T-helper 2 cell treated with Interferon-gamma antibody and Interleukin-4, amounts not matched to agents 5 μg/mL and 100 μg/mL, for 36 hours (primary cell): Measurements from ENCODE around the gene HADH.
"Not testable (repeated sequence)": the region's sequence is repeated elsewhere in the genome, so short reads cannot be mapped to it uniquely, and the experiment has no call there.

ENCODE experiments used
- DNase-seq: peaks from one replicate; pipeline ENCODE4 v3.0.0; 2021; ENCODE audit warnings: low spot score
- H3K27ac Mint-ChIP-seq: one replicate; pipeline ENCODE4 v1.8.0; 2021; ENCODE audit warnings: mild to moderate bottlenecking, mixed read lengths
- H3K27me3 Mint-ChIP-seq: one replicate; pipeline ENCODE4 v1.8.0; 2021; ENCODE audit warnings: low read depth, mixed read lengths
- H3K36me3 Mint-ChIP-seq: one replicate; pipeline ENCODE4 v1.8.0; 2021; ENCODE audit warnings: low read depth, mixed read lengths
- H3K4me1 Mint-ChIP-seq: one replicate; pipeline ENCODE4 v1.8.0; 2021; ENCODE audit warnings: low read depth, mixed read lengths
- H3K4me3 Mint-ChIP-seq: one replicate; pipeline ENCODE4 v1.8.0; 2022; ENCODE audit warnings: mild to moderate bottlenecking, moderate library complexity, mixed read lengths
- H3K9me3 Mint-ChIP-seq: one replicate; pipeline ENCODE4 v1.8.0; 2021; ENCODE audit warnings: mixed read lengths

HADH gene

DNA sequence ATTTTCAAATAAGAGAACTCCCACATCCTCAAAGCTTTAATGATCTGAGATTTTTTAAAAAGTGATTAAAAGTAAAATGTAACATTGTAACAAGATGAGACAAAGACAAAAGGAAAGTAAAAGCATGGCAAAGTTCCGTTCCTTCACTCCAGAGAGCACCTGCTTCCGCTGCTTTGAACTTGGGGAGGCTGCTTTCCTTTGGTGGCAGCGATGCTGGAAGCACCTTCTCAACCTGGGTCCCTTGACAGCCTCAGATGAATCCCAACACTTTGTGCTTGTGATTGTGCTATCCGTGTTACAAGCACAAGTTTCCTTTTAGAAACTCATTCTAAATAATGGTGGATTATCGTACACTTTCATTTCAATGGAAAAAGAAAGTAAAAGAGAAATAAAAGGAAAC lies 59.7 kb downstream of the HADH start:
- DNase-seq = no peak
- Mint-ChIP-seq H3K4me1 (peaks cover 44% of the 10 kb centered on the region), H3K9me3 (no peaks in the 10 kb centered on the region), H3K4me3 (peak overlapping the region; percentile 93), H3K27ac (peak overlapping the region; percentile 98), H3K27me3 (no peaks in the 10 kb centered on the region), H3K36me3 (peaks cover 58% of the 10 kb centered on the region)

DNA sequence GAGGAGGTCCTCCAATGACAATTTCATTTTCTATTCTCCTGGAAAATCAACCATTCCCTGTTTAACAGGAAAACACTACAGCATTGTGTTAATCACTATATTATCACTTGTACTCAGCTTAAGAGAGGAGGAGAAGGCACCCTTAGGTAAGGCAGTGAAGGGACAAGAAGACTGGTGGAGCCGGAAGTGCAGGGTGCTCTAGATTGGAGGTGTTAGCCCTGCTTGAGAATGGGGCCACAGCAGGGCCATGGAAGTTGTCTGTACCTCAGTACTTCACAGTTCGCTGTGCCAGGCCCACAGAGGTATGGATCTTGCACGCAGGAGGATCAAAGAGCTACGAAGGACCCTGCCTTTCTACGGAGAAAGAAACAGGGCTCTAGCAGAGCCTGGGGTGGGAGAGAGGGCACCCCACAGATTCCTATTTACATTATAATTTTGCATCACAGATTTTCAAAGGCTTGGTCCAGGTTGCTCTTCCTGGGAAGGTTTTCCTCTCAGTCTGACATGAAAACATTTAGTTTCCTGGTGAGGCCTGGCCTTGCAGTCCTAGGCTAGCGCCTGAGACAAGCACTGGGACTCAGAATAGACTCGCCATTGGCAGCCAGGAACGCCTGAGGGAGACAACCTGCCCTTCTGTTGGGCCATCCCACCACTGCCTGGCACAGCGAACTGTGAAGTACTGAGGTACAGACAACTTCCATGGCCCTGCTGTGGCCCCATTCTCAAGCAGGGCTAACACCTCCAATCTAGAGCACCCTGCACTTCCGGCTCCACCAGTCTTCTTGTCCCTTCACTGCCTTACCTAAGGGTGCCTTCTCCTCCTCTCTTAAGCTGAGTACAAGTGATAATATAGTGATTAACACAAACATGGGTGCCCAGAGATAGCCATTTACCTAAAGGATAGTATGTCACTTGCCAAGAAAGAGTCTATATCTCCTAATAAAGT lies 60.8 kb downstream of the HADH start:
- H3K27ac Mint-ChIP-seq = peak overlapping the region; percentile 98
- peaks cover 63% of the 10 kb centered on the region for H3K36me3 Mint-ChIP-seq

DNA sequence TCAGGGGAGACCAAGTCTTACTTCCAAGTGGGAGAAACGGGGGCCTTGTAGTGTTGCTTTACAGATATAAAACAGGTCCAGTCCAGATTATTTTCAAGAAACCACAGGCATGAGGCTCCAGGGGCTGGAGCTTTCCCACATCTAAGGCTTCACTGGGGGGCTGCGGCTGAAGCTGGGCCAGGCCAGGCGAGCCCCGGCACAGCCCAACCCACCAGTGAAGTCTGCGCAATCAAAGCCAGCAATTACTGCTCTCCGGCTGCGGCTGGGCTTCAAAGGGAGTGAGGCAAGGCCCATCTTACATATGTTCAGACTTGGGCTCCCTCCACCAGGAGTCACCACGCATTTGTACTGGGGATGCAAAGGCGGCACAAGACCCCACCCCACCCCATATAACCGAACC lies 61.7 kb downstream of the HADH start:
- Mint-ChIP-seq H3K4me3 (no peak overlapping the region), H3K4me1 (peaks cover 44% of the 10 kb centered on the region), H3K36me3 (peaks cover 60% of the 10 kb centered on the region), H3K9me3 (no peaks in the 10 kb centered on the region), H3K27me3 (no peaks in the 10 kb centered on the region), H3K27ac (peak overlapping the region; percentile 98)
- no peak for DNase-seq

More for the DNA sequence above, 60.8 kb downstream of the HADH start:
- H3K4me3 Mint-ChIP-seq = peak overlapping the region; percentile 93
- not testable (repeated sequence) for H3K9me3 Mint-ChIP-seq, H3K27me3 Mint-ChIP-seq, DNase-seq
- peaks cover 42% of the 10 kb centered on the region for H3K4me1 Mint-ChIP-seq

DNA sequence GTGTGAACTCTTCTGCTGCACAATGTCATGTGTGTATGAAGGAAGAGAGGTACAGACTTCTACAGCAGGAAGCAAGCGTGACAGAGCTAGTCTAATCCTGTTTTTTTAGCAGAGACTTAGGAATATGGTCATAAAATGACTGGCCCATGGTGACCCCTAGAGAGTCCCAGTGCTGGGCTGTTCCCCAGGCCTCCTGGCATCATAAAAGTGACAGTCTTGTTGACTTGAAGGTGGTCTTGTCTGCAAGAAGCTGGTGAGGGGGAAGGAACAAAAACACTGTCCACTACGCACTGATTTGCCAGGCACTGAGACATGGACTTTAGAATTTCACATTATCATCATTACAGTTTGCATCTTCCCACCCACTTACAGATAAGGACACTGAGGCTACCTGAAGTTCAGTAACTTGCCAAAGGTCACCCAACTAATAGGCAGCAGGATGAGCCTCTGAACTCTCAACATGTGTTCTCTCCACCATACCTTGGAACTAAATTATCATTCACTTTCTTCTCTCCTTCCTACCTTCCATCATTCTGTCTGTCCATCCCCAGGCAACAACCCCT lies 63.0 kb downstream of the HADH start:
- H3K36me3 Mint-ChIP-seq = peaks cover 58% of the 10 kb centered on the region
- no peak for DNase-seq
- H3K9me3 Mint-ChIP-seq = no peaks in the 10 kb centered on the region
- H3K4me3 Mint-ChIP-seq = no peak overlapping the region
- peak overlapping the region; percentile 19 for H3K27ac Mint-ChIP-seq
- peaks cover 48% of the 10 kb centered on the region for H3K4me1 Mint-ChIP-seq
- H3K27me3 Mint-ChIP-seq = no peaks in the 10 kb centered on the region

DNA sequence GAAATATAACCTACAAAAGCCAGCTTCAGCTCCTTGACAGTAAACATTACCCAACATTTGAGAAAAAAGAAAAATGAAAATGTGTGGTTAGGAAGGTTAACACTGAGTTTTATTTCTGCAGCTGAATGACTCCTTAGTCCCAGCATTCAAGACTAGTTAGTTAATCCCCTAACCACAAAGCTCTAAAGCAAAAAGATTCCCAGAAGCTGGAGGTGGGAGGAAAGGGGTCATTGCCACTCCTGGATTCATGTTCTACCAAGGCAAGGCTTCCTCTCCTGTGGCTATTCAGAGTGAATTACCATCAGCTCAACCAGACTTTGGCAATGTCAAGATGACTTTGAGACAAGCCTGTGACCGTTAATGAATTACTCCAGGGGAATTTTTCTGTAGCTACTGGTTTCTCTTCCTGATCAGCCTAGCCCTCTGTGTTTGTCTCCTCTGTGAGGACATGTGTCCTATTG lies 63.6 kb downstream of the HADH start:
- Mint-ChIP-seq H3K27ac (peak overlapping the region; percentile 66), H3K36me3 (peaks cover 55% of the 10 kb centered on the region), H3K4me1 (peaks cover 48% of the 10 kb centered on the region), H3K4me3 (no peak overlapping the region), H3K27me3 (no peaks in the 10 kb centered on the region), H3K9me3 (no peaks in the 10 kb centered on the region)
- no peak for DNase-seq

DNA sequence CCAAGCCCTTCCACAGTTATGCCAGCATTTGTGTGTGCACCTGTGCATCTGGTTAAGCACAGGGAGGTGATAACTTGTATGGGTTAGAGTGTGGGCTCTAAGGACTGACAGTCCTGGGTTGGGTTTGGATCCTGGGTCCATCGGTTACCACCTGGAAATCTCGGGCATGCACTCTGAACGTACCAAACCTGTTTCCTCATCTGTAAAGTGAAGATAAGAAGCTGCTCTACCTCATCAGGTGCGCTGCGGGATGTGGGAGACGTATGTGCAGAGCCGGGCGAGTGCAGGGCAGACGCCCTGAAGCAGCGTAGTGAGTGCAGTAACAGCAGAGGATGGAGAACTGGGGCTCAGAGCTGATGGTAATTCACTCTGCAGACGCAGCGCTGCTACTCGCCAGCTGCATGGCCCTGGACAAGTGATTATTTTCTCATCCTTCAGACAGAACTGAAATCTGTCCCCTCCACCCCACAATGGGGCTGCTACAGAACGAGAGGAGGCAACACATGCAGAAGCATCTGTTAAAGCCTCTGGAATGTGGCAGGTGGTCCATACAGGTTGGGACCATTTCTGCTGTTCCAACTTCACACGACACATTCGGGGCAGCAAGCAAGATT lies 64.4 kb downstream of the HADH start:
- Mint-ChIP-seq H3K27me3 (no peaks in the 10 kb centered on the region), H3K9me3 (no peaks in the 10 kb centered on the region), H3K4me3 (no peak overlapping the region), H3K36me3 (peaks cover 48% of the 10 kb centered on the region), H3K4me1 (peaks cover 43% of the 10 kb centered on the region), H3K27ac (no peak overlapping the region)
- DNase-seq = no peak

DNA sequence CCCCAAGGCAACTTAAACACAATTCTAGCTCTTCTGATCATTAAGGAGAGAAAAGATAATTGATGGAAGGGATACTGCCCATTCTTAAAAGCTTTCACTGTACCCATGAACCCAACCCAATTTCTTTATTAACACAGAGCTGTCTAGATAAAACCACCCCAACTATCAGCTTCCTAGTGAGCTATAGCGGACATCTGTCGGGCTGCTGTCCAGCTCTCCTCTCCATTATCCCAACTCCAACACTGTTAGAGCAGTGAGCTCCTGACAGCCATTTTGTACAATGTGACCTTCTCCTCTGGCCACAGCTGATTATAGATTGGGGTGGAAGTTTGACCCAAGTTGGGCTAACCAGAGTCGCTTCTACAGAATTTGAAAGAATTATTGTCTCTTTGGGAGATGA lies 66.1 kb downstream of the HADH start:
- Mint-ChIP-seq H3K4me1 (peaks cover 29% of the 10 kb centered on the region), H3K27me3 (no peaks in the 10 kb centered on the region), H3K27ac (no peak overlapping the region), H3K9me3 (no peaks in the 10 kb centered on the region), H3K36me3 (peaks cover 45% of the 10 kb centered on the region), H3K4me3 (no peak overlapping the region)
- no peak for DNase-seq

DNA sequence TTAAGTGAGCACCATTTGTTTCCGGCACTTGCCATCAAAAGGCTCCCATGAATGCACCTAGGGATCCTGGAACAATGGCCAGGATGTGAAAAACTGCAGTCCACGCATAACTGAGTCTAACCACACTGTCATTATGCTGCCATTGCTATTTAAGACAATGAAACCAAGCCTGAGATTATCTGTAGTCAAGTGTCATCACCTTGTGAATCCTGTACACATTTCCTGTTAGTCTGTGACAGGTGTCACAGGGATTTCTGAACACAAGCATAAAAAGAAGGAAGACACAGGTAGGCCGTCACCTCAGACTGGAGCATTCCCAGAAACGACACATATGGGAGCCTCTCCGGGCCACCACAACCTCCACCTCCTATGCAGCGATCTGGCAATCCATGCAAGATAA lies 66.7 kb downstream of the HADH start:
- H3K27ac Mint-ChIP-seq = no peak overlapping the region

DNA sequence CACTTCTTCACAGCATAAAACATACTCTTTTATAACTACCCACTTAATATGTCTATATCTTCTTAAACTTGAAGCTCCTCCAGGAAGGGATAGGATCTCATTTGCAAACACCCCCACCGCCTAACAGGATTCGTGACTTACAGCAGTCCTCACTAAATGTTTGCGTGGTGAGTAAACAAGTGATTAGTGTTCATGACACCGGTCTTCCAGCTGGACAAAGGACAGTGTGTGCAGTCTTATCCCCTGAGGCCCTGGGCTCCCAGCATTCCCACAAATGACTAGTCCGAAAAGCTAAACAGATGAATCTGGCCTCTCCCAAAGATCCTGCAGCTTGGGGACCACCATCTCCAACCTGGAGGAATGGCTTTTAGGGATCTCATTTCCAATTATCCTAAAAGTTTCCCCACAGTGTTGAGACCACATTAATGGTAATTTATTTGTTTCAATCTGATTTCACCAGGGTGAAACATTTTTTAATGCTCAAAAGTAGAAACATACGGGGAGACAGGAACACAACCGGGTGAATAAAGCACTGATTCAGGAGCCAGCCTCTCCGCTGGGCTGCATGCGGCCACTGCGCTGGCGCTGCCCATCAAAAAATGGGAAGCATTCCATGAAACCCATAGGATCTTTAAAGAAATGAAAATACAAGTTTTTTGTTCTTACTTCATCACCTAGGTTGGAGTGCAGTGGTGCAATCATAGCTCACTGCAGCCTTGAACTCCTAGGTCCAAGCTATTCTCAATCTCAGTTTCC lies 69.2 kb downstream of the HADH start:
- no peak for DNase-seq
- Mint-ChIP-seq H3K4me3 (no peak overlapping the region), H3K4me1 (peaks cover 18% of the 10 kb centered on the region), H3K27ac (no peak overlapping the region), H3K27me3 (no peaks in the 10 kb centered on the region), H3K36me3 (peaks cover 45% of the 10 kb centered on the region), H3K9me3 (no peaks in the 10 kb centered on the region)

More for the DNA sequence above, 66.7 kb downstream of the HADH start:
- no peak for DNase-seq
- Mint-ChIP-seq H3K4me3 (no peak overlapping the region), H3K36me3 (peaks cover 47% of the 10 kb centered on the region), H3K9me3 (no peaks in the 10 kb centered on the region), H3K27me3 (no peaks in the 10 kb centered on the region), H3K4me1 (peaks cover 24% of the 10 kb centered on the region)

DNA sequence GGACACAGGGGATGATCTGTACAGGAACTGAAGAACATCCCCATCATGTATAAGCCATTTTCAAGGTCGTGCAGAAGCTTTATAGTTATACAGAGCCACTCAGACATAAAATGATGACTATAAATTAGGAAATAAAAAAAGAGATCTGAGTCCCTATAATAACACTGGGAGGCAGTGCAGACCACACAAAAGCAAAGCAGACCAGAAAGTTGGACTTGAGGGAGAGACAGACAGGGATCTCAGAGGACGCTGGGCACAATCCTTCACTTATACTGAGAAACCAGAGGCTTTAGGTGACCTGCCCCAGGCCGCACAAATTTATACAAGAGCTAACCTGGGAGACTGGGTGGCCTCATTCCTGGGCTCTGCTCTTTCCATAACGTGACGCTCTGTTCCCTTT lies 70.5 kb downstream of the HADH start:
- peaks cover 46% of the 10 kb centered on the region for H3K36me3 Mint-ChIP-seq
- no peaks in the 10 kb centered on the region for H3K9me3 Mint-ChIP-seq
- no peak for DNase-seq
- no peaks in the 10 kb centered on the region for H3K27me3 Mint-ChIP-seq
- peaks cover 24% of the 10 kb centered on the region for H3K4me1 Mint-ChIP-seq
- no peak overlapping the region for H3K4me3 Mint-ChIP-seq
- no peak overlapping the region for H3K27ac Mint-ChIP-seq

DNA sequence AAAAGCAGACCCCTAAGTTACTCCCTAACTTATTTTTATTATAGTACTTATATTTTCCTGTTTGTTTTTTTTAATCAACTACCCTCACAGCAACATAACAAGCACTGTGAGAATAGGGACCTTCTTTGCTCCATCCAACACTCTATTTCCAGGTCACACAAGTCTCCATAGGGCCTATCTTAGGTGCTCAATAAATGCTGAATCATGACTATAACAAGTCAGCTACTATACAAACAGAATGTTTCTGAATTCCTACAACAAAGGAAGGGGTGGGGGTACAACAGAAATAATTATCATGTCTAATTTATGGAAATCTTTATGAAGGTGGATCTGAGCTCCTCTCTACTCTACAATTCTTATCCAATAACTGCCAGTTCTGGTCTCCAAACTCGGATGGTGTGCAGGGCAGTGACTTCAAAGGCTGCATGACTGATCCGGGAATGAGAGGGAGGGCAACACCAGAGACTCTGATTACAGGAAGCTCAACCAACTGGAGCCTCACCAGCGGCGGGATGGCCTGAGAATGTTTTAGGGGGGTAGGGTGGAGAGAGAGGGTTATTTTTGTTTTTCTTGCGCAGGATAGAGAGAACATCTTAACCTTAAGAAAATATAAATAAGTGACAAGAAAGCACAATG lies 71.1 kb downstream of the HADH start:
- H3K4me3 Mint-ChIP-seq = no peak overlapping the region
- H3K27ac Mint-ChIP-seq = no peak overlapping the region
- DNase-seq = no peak
- peaks cover 22% of the 10 kb centered on the region for H3K4me1 Mint-ChIP-seq
- peaks cover 44% of the 10 kb centered on the region for H3K36me3 Mint-ChIP-seq
- no peaks in the 10 kb centered on the region for H3K27me3 Mint-ChIP-seq
- no peaks in the 10 kb centered on the region for H3K9me3 Mint-ChIP-seq

DNA sequence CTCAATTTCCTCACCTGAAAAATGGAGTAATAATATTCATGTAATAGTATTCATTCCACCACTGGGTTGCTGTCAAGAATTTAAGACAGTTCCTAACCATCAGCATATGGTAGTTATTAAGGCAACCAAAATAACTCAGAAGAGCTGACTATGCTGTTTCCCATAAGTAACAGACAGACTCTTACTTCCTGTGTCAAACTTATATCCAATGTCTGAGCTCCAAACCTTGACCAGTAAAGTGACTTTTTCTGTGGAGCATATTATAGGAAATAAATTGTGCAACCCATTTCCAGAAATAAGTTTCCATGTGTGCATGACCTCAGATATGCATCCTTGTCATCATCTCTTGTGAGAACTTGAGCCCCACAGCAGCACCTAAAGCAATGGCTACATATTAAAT lies 78.8 kb downstream of the HADH start:
- Mint-ChIP-seq H3K36me3 (peaks cover 57% of the 10 kb centered on the region), H3K27me3 (no peaks in the 10 kb centered on the region), H3K4me1 (peaks cover 35% of the 10 kb centered on the region), H3K27ac (no peak overlapping the region), H3K4me3 (no peak overlapping the region), H3K9me3 (no peaks in the 10 kb centered on the region)
- DNase-seq = no peak

DNA sequence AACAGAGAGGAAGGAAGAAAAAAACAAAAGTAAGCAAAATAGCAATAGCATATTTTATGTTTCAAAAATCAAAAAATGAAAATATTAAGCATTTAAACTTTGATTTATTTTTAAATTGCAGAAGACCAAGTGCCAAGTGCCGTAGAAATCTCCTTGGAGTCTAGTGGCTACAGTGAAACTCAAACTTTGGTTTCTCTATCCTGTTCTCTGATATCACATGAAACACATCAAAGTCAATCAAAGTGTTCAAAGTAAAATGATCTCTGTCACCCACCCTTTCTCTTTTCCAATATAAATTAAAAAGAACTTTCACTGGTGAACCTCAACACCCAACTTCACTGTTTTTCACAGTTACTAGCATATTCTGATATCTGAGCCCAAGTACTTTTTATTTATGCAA lies 81.1 kb downstream of the HADH start:
- Mint-ChIP-seq H3K4me1 (peaks cover 38% of the 10 kb centered on the region), H3K27ac (peak overlapping the region; percentile 32), H3K27me3 (no peaks in the 10 kb centered on the region), H3K4me3 (peak overlapping the region; percentile 15), H3K9me3 (no peaks in the 10 kb centered on the region), H3K36me3 (peaks cover 64% of the 10 kb centered on the region)
- no peak for DNase-seq
